AG04449 (cell line): Measurements from ENCODE around the gene CWH43.
"Not testable (repeated sequence)": the region's sequence is repeated elsewhere in the genome, so short reads cannot be mapped to it uniquely, and the experiment has no call there.

Source experiments
- CTCF ChIA-PET: fragments of 350-600 bp; formaldehyde crosslinking; extraction: SDS; loops from one replicate; lab custom pipeline; 2021; ENCODE audit warnings: antibody characterized with exemption; lab: Yijun Ruan, JAX
- POLR2A ChIA-PET: fragments of 400-600, 350-600 bp; formaldehyde crosslinking; extraction: SDS; loops from one replicate; lab custom pipeline; 2020; ENCODE audit warnings: antibody characterized with exemption, inconsistent platforms; lab: Yijun Ruan, JAX
- DNase-seq: peaks from one replicate; pipeline ENCODE4 v3.0.0-alpha.2; 2010; ENCODE audit warnings: low read depth, low spot score
- H3K4me3 ChIP-seq: 2 replicates; pipeline ENCODE4 v1.5.1; 2011; ENCODE audit warnings: low read depth, mild to moderate bottlenecking, control low read depth, low read length
- CTCF ChIP-seq: IDR thresholded peaks from one replicate; pipeline ENCODE4 v1.5.1; 2011; ENCODE audit warnings: mild to moderate bottlenecking, moderate library complexity, low read length, control low read depth, inconsistent platforms; ENCODE audit not compliant: insufficient read depth; ENCODE audit errors: missing control alignments

CWH43 gene

GRCh38 chr4:48944756-48945241 is 41.3 kb upstream of the CWH43 start:
- ChIA-PET CTCF (interaction anchor here (0.6 to 2.1 kb wide), 8 partner anchors 10 to 609 kb away, joined by 3 to 8 read pairs (median 4); no protein-coding TSS in a partner anchor), POLR2A (no interaction called here)
- H3K4me3 ChIP-seq = no peak overlapping the region
- no peak for TF ChIP-seq CTCF
- DNase-seq = no peak

GRCh38 chr4:48945981-48946380 is 40.1 kb upstream of the CWH43 start:
- no peak for DNase-seq
- POLR2A ChIA-PET = no interaction called here
- CTCF ChIA-PET = interaction anchor here (1.0 to 2.1 kb wide), 2 partner anchors 13 to 17 kb away, joined by 3 to 8 read pairs; no protein-coding TSS in a partner anchor
- no peak overlapping the region for H3K4me3 ChIP-seq
- TF ChIP-seq CTCF = no peak

GRCh38 chr4:48947731-48948130 is 38.3 kb upstream of the CWH43 start:
- ChIA-PET POLR2A (no interaction called here), CTCF (no interaction called here)
- no peak for TF ChIP-seq CTCF
- H3K4me3 ChIP-seq = no peak overlapping the region
- no peak for DNase-seq

GRCh38 chr4:48949086-48949485 is 37.0 kb upstream of the CWH43 start:
- CTCF ChIA-PET = interaction anchor here (1.0 kb wide), 1 partner anchor 9 kb away, joined by 3 read pairs; no protein-coding TSS in a partner anchor
- no peak for DNase-seq
- no peak for TF ChIP-seq CTCF
- no peak overlapping the region for H3K4me3 ChIP-seq
- POLR2A ChIA-PET = no interaction called here

GRCh38 chr4:48949518-48950219 is 36.4 kb upstream of the CWH43 start:
- no peak overlapping the region for H3K4me3 ChIP-seq
- ChIA-PET CTCF (interaction anchor here (0.9 to 1.8 kb wide), 3 partner anchors 9 to 36 kb away, joined by 3 to 7 read pairs (median 3); no protein-coding TSS in a partner anchor), POLR2A (no interaction called here)
- TF ChIP-seq CTCF = no peak
- no peak for DNase-seq

GRCh38 chr4:48954314-48954713 is 31.8 kb upstream of the CWH43 start:
- ChIA-PET CTCF (no interaction called here), POLR2A (no interaction called here)
- no peak for DNase-seq
- TF ChIP-seq CTCF = no peak
- H3K4me3 ChIP-seq = no peak overlapping the region

GRCh38 chr4:48957366-48957765 is 28.7 kb upstream of the CWH43 start:
- not testable (repeated sequence) for DNase-seq, H3K4me3 ChIP-seq
- POLR2A ChIA-PET = interaction anchor here (0.7 kb wide), 1 partner anchor 12 kb away, joined by 3 read pairs; no protein-coding TSS in a partner anchor
- CTCF ChIA-PET = interaction anchor here (1.0 to 10.4 kb wide), 4 partner anchors 8 to 379 kb away, joined by 3 to 110 read pairs (median 4); no protein-coding TSS in a partner anchor
